ENCODE measurements around the gene CHD9.

Gene CHD9

GRCh38 chr16:53082509-53082908 is 27.7 kb downstream of the CHD9 start:
- TF ChIP-seq SIN3A (IDR thresholded peaks at IDR 0.05; ENCODE audit: borderline replicate concordance, insufficient read depth, low read length) (no peak), FOXP2 (optimal IDR thresholded peaks at IDR 0.05; ENCODE audit: borderline replicate concordance, extremely low read depth, extremely low read length, insufficient read depth) (no peak), POLR2AphosphoS5 (IDR thresholded peaks at IDR 0.05; ENCODE audit: low read depth, low read length) (no peak), REST (IDR thresholded peaks at IDR 0.05; ENCODE audit: insufficient read depth in 1 of 2, low read depth in 2 of 2, low read length in 2 of 2) (no peak), TAF1 (IDR thresholded peaks at IDR 0.05; ENCODE audit: borderline replicate concordance, insufficient read depth, low read length) (no peak)

GRCh38 chr16:53083119-53083518 is 28.3 kb downstream of the CHD9 start:
- TF ChIP-seq POLR2AphosphoS5 (IDR thresholded peaks at IDR 0.05; ENCODE audit: low read depth, low read length) = no peak
- TF ChIP-seq FOXP2 (optimal IDR thresholded peaks at IDR 0.05; ENCODE audit: borderline replicate concordance, extremely low read depth, extremely low read length, insufficient read depth) = no peak
- no peak for TF ChIP-seq TAF1 (IDR thresholded peaks at IDR 0.05; ENCODE audit: borderline replicate concordance, insufficient read depth, low read length)
- no peak for TF ChIP-seq REST (IDR thresholded peaks at IDR 0.05; ENCODE audit: insufficient read depth in 1 of 2, low read depth in 2 of 2, low read length in 2 of 2)
- TF ChIP-seq SIN3A (IDR thresholded peaks at IDR 0.05; ENCODE audit: borderline replicate concordance, insufficient read depth, low read length) = no peak

- TF ChIP-seq FOXP2 (optimal IDR thresholded peaks at IDR 0.05; ENCODE audit: borderline replicate concordance, extremely low read depth, extremely low read length, insufficient read depth) = no peak
Measured at GRCh38 chr16:53084141-53084541, 29.4 kb downstream of the CHD9 start.

- no peak for TF ChIP-seq FOXP2 (optimal IDR thresholded peaks at IDR 0.05; ENCODE audit: borderline replicate concordance, extremely low read depth, extremely low read length, insufficient read depth)
- TF ChIP-seq SIN3A (IDR thresholded peaks at IDR 0.05; ENCODE audit: borderline replicate concordance, insufficient read depth, low read length) = no peak
- TF ChIP-seq REST (IDR thresholded peaks at IDR 0.05; ENCODE audit: insufficient read depth in 1 of 2, low read depth in 2 of 2, low read length in 2 of 2) = no peak
- no peak for TF ChIP-seq TAF1 (IDR thresholded peaks at IDR 0.05; ENCODE audit: borderline replicate concordance, insufficient read depth, low read length)
- no peak for TF ChIP-seq POLR2AphosphoS5 (IDR thresholded peaks at IDR 0.05; ENCODE audit: low read depth, low read length)
Measured at GRCh38 chr16:53084746-53085334, 30.0 kb downstream of the CHD9 start.

GRCh38 chr16:53085369-53085843 is 30.6 kb downstream of the CHD9 start:
- TF ChIP-seq REST (IDR thresholded peaks at IDR 0.05; ENCODE audit: insufficient read depth in 1 of 2, low read depth in 2 of 2, low read length in 2 of 2) (no peak), TAF1 (IDR thresholded peaks at IDR 0.05; ENCODE audit: borderline replicate concordance, insufficient read depth, low read length) (no peak), FOXP2 (optimal IDR thresholded peaks at IDR 0.05; ENCODE audit: borderline replicate concordance, extremely low read depth, extremely low read length, insufficient read depth) (no peak), SIN3A (IDR thresholded peaks at IDR 0.05; ENCODE audit: borderline replicate concordance, insufficient read depth, low read length) (no peak), POLR2AphosphoS5 (IDR thresholded peaks at IDR 0.05; ENCODE audit: low read depth, low read length) (no peak)

All from PFSK-1 (cell line).